PFSK-1 (cell line): Measurements from ENCODE around the gene PCCA.

Experiments used
- FOXP2 ChIP-seq: optimal IDR thresholded peaks from 2 replicates; pipeline ENCODE3; 2011; ENCODE audit warnings: borderline replicate concordance, control low read depth, inconsistent platforms; ENCODE audit not compliant: insufficient read depth; ENCODE audit errors: extremely low read length, extremely low read depth
- POLR2AphosphoS5 ChIP-seq: IDR thresholded peaks from 2 replicates; pipeline ENCODE4 v1.6.1; 2012; ENCODE audit warnings: low read depth, mild to moderate bottlenecking, control low read depth, low read length, moderate library complexity
- SIN3A ChIP-seq: IDR thresholded peaks from 2 replicates; pipeline ENCODE4 v1.6.1; 2012; ENCODE audit warnings: mild to moderate bottlenecking, low read length, moderate library complexity, borderline replicate concordance; ENCODE audit not compliant: insufficient read depth
- TAF1 ChIP-seq: IDR thresholded peaks from 2 replicates; pipeline ENCODE4 v1.6.1; 2012; ENCODE audit warnings: low read length, control low read depth, borderline replicate concordance; ENCODE audit not compliant: insufficient read depth
- TF ChIP-seq, protein P1 (sequence below), 2 experiments: IDR thresholded peaks; 2 replicates each; pipeline versions ENCODE4 v1.6.1 to v1.8.0; 2011 to 2012; ENCODE audit warnings: low read depth in 2 of 2, low read length in 2 of 2, control low read depth in 1 of 2, inconsistent platforms in 1 of 2, mild to moderate bottlenecking in 1 of 2, moderate library complexity in 1 of 2; ENCODE audit not compliant: insufficient read depth in 1 of 2

DNA sequence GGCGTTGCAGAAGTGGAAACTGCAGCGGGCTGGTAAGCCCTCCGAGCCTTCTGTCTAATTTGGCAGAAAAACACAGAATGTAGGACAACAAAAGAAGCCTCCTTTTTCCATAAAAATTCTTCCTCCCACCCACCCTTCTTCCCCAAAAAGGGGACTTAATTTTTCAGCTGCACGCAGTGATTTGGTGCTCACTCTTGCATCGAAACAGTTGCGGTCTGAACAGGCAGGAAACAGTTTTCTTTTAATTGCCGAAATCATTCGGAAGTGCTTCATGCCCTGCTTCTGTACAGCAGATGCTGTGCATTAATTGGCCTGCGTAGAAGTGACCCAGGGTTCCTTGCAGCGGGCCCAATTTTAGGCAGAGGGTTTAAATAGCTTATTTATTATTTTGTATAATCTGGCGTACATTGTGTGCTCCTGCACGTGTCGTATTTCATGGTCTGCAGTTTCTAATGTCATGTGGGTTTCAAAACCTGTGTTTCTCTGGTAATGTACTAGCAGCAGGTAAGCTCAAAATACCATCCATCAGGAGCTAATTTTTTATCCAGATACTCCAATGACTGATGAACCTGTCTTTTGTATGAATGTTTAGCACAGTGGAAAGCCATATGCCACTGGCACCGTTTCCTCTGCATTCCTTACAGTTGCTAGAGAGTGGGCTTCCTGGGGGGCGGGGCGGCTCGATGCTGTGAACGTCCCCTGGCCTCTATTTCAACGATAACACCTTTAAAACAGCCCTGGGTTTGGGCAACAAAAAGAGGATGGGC is 433.1 kb downstream of the PCCA start:
- TF ChIP-seq POLR2AphosphoS5 (no peak), TAF1 (no peak), FOXP2 (no peak), SIN3A (no peak)
- TF ChIP-seq, protein P1, sequence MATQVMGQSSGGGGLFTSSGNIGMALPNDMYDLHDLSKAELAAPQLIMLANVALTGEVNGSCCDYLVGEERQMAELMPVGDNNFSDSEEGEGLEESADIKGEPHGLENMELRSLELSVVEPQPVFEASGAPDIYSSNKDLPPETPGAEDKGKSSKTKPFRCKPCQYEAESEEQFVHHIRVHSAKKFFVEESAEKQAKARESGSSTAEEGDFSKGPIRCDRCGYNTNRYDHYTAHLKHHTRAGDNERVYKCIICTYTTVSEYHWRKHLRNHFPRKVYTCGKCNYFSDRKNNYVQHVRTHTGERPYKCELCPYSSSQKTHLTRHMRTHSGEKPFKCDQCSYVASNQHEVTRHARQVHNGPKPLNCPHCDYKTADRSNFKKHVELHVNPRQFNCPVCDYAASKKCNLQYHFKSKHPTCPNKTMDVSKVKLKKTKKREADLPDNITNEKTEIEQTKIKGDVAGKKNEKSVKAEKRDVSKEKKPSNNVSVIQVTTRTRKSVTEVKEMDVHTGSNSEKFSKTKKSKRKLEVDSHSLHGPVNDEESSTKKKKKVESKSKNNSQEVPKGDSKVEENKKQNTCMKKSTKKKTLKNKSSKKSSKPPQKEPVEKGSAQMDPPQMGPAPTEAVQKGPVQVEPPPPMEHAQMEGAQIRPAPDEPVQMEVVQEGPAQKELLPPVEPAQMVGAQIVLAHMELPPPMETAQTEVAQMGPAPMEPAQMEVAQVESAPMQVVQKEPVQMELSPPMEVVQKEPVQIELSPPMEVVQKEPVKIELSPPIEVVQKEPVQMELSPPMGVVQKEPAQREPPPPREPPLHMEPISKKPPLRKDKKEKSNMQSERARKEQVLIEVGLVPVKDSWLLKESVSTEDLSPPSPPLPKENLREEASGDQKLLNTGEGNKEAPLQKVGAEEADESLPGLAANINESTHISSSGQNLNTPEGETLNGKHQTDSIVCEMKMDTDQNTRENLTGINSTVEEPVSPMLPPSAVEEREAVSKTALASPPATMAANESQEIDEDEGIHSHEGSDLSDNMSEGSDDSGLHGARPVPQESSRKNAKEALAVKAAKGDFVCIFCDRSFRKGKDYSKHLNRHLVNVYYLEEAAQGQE (IDR thresholded peaks at IDR 0.05; ENCODE audit: insufficient read depth in 1 of 2, low read depth in 2 of 2, low read length in 2 of 2), result no peak
